ENCODE results near the gene ONECUT3. TPM values are rescaled to one million over a fixed set of nuclear protein-coding genes. Genes with fewer than 3 reads are reported as not detected.

ONECUT3 gene
- total RNA-seq, 1 donor = not detected

GRCh38 chr19:1755467-1756171 is 2.3 kb downstream of the ONECUT3 start:
- no peak overlapping the region for H2AFZ ChIP-seq (ENCODE audit: low read length)
- no peak overlapping the region for H3K27ac ChIP-seq (ENCODE audit: low read depth, low read length)
- no peak for TF ChIP-seq CTCF (IDR thresholded peaks at IDR 0.05; ENCODE audit: extremely low read depth, low read depth, low read length)
- peaks cover 84% of the 10 kb centered on the region for H3K27me3 ChIP-seq (ENCODE audit: insufficient read depth, low read length)
- H3K4me2 ChIP-seq (ENCODE audit: insufficient read depth, low read length) = no peak overlapping the region
- no peaks in the 10 kb centered on the region for H3K79me2 ChIP-seq (ENCODE audit: insufficient read depth, low read length)
- no peaks in the 10 kb centered on the region for H3K4me1 ChIP-seq (ENCODE audit: insufficient read depth, low read length)
- no peak for DNase-seq (ENCODE audit: insufficient read length, low spot score, missing footprints)
- no peaks in the 10 kb centered on the region for H3K36me3 ChIP-seq (ENCODE audit: insufficient read depth, low read length)
- no peaks in the 10 kb centered on the region for H4K20me1 ChIP-seq (ENCODE audit: insufficient read depth, low read length)
- no peak overlapping the region for H3K4me3 ChIP-seq (ENCODE audit: insufficient read depth, low read length)
- no peaks in the 10 kb centered on the region for H3K9me3 ChIP-seq (ENCODE audit: low read depth, low read length)

DNA sequence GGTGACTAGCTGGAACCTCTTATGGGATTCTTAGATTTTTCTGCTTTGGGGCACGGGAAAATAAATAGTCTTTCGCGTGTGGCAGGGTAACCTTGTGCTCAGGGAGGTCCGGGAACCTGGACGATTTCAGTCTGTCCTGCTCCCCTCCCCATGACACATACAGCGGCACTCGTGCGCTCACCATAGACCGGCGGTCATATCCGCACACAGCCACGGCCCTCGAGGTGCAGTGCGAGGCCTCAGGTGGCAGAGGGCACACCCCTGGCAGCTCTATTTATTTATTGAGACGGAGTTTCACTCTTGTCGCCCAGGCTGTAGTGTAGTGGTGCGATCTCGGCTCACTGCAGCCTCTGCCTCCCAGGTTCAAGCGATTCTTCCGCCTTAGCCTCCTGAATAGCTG is 3.0 kb downstream of the ONECUT3 start:
- no peak for DNase-seq (ENCODE audit: insufficient read length, low spot score, missing footprints)
- H3K9me3 ChIP-seq (ENCODE audit: low read depth, low read length) = no peaks in the 10 kb centered on the region
- peaks cover 83% of the 10 kb centered on the region for H3K27me3 ChIP-seq (ENCODE audit: insufficient read depth, low read length)
- no peaks in the 10 kb centered on the region for H3K36me3 ChIP-seq (ENCODE audit: insufficient read depth, low read length)
- no peak overlapping the region for H3K4me3 ChIP-seq (ENCODE audit: insufficient read depth, low read length)
- H3K27ac ChIP-seq (ENCODE audit: low read depth, low read length) = no peak overlapping the region
- H4K20me1 ChIP-seq (ENCODE audit: insufficient read depth, low read length) = no peaks in the 10 kb centered on the region
- H3K4me2 ChIP-seq (ENCODE audit: insufficient read depth, low read length) = no peak overlapping the region
- H3K4me1 ChIP-seq (ENCODE audit: insufficient read depth, low read length) = no peaks in the 10 kb centered on the region
- H3K79me2 ChIP-seq (ENCODE audit: insufficient read depth, low read length) = no peaks in the 10 kb centered on the region
- no peak for TF ChIP-seq CTCF (IDR thresholded peaks at IDR 0.05; ENCODE audit: extremely low read depth, low read depth, low read length)
- no peak overlapping the region for H2AFZ ChIP-seq (ENCODE audit: low read length)

- Histone ChIP-seq H4K20me1 (ENCODE audit: insufficient read depth, low read length) (no peaks in the 10 kb centered on the region), H3K4me1 (ENCODE audit: insufficient read depth, low read length) (no peaks in the 10 kb centered on the region), H3K4me3 (ENCODE audit: insufficient read depth, low read length) (no peak overlapping the region), H2AFZ (ENCODE audit: low read length) (no peak overlapping the region), H3K9me3 (ENCODE audit: low read depth, low read length) (no peaks in the 10 kb centered on the region), H3K27me3 (ENCODE audit: insufficient read depth, low read length) (peaks cover 83% of the 10 kb centered on the region), H3K79me2 (ENCODE audit: insufficient read depth, low read length) (no peaks in the 10 kb centered on the region), H3K36me3 (ENCODE audit: insufficient read depth, low read length) (no peaks in the 10 kb centered on the region), H3K4me2 (ENCODE audit: insufficient read depth, low read length) (no peak overlapping the region), H3K27ac (ENCODE audit: low read depth, low read length) (no peak overlapping the region)
- DNase-seq (ENCODE audit: insufficient read length, low spot score, missing footprints) = no peak
- no peak for TF ChIP-seq CTCF (IDR thresholded peaks at IDR 0.05; ENCODE audit: extremely low read depth, low read depth, low read length)
Observed at GRCh38 chr19:1756705-1757465, 3.6 kb downstream of the ONECUT3 start.

All from osteoblast (primary cell).